Epithelial cell of esophagus (primary cell): Measurements from ENCODE around the gene TRIO.
A peak's percentile ranks its signal among the peaks of the same experiment; 100 is the strongest.

Experiments
- DNase-seq: peaks from one replicate; pipeline ENCODE4 v3.0.0; 2010; ENCODE audit warnings: low read depth
- H3K4me3 ChIP-seq: 2 replicates; pipeline ENCODE4 v1.5.1; 2011; ENCODE audit warnings: mild to moderate bottlenecking, low read length, control low read depth
- CTCF ChIP-seq: IDR thresholded peaks from 2 replicates; pipeline ENCODE4 v1.5.1; 2011; ENCODE audit warnings: low read depth, mild to moderate bottlenecking, low read length, control low read depth, inconsistent platforms; ENCODE audit not compliant: insufficient read depth; ENCODE audit errors: missing control alignments

Gene TRIO

GRCh38 chr5:14299666-14300065 is 156.5 kb downstream of the TRIO start:
- TF ChIP-seq CTCF = no peak
- no peak for DNase-seq
- no peak overlapping the region for H3K4me3 ChIP-seq

GRCh38 chr5:14301186-14301585 is 158.0 kb downstream of the TRIO start:
- DNase-seq = no peak
- no peak for TF ChIP-seq CTCF
- no peak overlapping the region for H3K4me3 ChIP-seq

GRCh38 chr5:14302330-14302729 is 159.2 kb downstream of the TRIO start:
- DNase-seq = no peak
- H3K4me3 ChIP-seq = no peak overlapping the region

DNA sequence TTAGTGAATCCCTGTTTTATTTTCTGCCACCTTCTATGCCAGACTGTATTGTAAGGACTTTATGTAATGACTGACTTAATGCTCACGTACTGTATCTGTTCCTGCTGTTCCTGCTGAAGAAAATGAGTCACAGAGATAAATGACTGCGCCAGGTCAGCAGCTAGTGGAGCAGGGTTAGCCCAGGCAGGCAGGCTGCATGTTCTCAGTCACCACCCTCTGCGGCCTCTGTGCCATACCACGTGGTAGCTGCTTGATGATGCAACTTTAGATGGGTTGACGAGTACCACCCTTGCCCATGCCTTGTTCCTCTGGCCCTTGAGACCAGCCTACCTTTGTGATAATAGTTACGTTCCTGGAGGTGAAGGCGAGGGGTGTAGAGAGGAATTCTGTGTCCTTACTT is 161.9 kb downstream of the TRIO start:
- H3K4me3 ChIP-seq = no peak overlapping the region
- DNase-seq = peak; percentile 95
- TF ChIP-seq CTCF = no peak

More at GRCh38 chr5:14302330-14302729, 159.2 kb downstream of the TRIO start:
- no peak for TF ChIP-seq CTCF

GRCh38 chr5:14306329-14306815 is 163.2 kb downstream of the TRIO start:
- DNase-seq = no peak
- H3K4me3 ChIP-seq = no peak overlapping the region
- no peak for TF ChIP-seq CTCF

- DNase-seq = no peak
- no peak for TF ChIP-seq CTCF
These were observed 165.4 kb downstream of the TRIO start for GRCh38 chr5:14308384-14309154.

GRCh38 chr5:14309199-14309598 is 166.1 kb downstream of the TRIO start:
- DNase-seq = no peak
- TF ChIP-seq CTCF = no peak
- no peak overlapping the region for H3K4me3 ChIP-seq

More at GRCh38 chr5:14308384-14309154, 165.4 kb downstream of the TRIO start:
- no peak overlapping the region for H3K4me3 ChIP-seq
